ENCODE measurements around the gene P2RY8.
"Not testable (repeated sequence)": the region's sequence is repeated elsewhere in the genome, so short reads cannot be mapped to it uniquely, and the experiment has no call there.

DNA sequence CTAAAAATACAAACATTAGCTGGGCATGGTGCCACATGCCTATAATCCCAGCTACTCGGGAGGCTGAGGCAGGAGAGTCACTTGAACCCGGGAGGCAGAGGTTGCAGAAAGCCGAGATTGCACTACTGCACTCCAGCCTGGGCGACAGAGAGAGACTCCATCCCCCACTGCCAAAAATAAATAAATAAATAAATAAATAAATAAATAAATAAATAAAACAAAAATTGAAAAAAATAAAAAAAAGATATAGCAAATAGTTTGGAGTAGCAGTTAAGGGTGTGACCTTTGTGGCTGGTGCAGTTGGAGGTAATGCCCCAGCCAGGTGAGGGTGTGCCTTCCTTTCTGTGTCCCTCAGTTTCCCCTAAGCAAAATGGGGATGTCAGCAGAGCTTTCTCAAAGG is 14.1 kb downstream of the P2RY8 start:
- TF ChIP-seq ZNF274 (IDR thresholded peaks at IDR 0.05; ENCODE audit: low read depth, low read length); YY1 (IDR thresholded peaks at IDR 0.05; ENCODE audit: insufficient read depth, insufficient read length); SUZ12 (IDR thresholded peaks at IDR 0.05; ENCODE audit: extremely low read depth, insufficient read depth, insufficient read length): not testable (repeated sequence)

All from NT2/D1 (cell line).